ENCODE results near the gene PDGFB.

GRCh38 chr22:39223091-39223710 is 21.6 kb downstream of the PDGFB start:
- no peak for TF ChIP-seq E2F4 (CRISPR knock-in tag; IDR thresholded peaks at IDR 0.05; ENCODE audit: borderline replicate concordance, low read depth)
- no peak for TF ChIP-seq NFE2L1 (CRISPR knock-in tag; IDR thresholded peaks at IDR 0.05)
- no peak for TF ChIP-seq GTF2I (CRISPR knock-in tag; conservative IDR thresholded peaks at IDR 0.05)
- no peak for TF ChIP-seq CREM (CRISPR knock-in tag; IDR thresholded peaks at IDR 0.05)
- TF ChIP-seq ARID4B (CRISPR knock-in tag; IDR thresholded peaks at IDR 0.05; ENCODE audit: borderline replicate concordance) = no peak
- TF ChIP-seq JUN (CRISPR knock-in tag; IDR thresholded peaks at IDR 0.05) = no peak
- TF ChIP-seq ZNF512 (CRISPR knock-in tag; IDR thresholded peaks at IDR 0.05; ENCODE audit: borderline replicate concordance) = no peak
- no peak for TF ChIP-seq CTCF (IDR thresholded peaks at IDR 0.05)
- TF ChIP-seq TCF7 (CRISPR knock-in tag; IDR thresholded peaks at IDR 0.05; ENCODE audit: low read depth) = no peak
- TF ChIP-seq NR2C2 (CRISPR knock-in tag; IDR thresholded peaks at IDR 0.05) = no peak
- TF ChIP-seq TEAD4 (CRISPR knock-in tag; IDR thresholded peaks at IDR 0.05) = no peak
- TF ChIP-seq USF2 (CRISPR knock-in tag; IDR thresholded peaks at IDR 0.05) = no peak
- no peak for TF ChIP-seq SMAD4 (CRISPR knock-in tag; IDR thresholded peaks at IDR 0.05)
- no peak for TF ChIP-seq ZNF138 (CRISPR knock-in tag; conservative IDR thresholded peaks at IDR 0.05)

Measured in WTC11 (cell line).